Cardiac fibroblast (primary cell): Measurements from ENCODE around the gene DEPDC1.

ENCODE experiments used
- DNase-seq, 2 donors: peaks; one replicate each; pipeline versions ENCODE4 v3.0.0 to v3.0.0-alpha.2; 2010; ENCODE audit warnings: low read depth in 2 of 2
- H3K4me3 ChIP-seq, 2 donors: replicated peaks in 1 of 2; 1 replicate in 1 of 2; 2 replicates in 1 of 2; pipeline ENCODE4 v1.5.1; 2011; ENCODE audit warnings: low read depth in 2 of 2, low read length in 2 of 2, mild to moderate bottlenecking in 2 of 2, moderate library complexity in 1 of 2
- CTCF ChIP-seq: IDR thresholded peaks from one replicate; pipeline ENCODE4 v1.5.1; 2011; ENCODE audit warnings: low read depth, mild to moderate bottlenecking, low read length, inconsistent platforms

The DEPDC1 gene

GRCh38 chr1:68429233-68429808 is 67.6 kb downstream of the DEPDC1 start:
- no peak overlapping the region for H3K4me3 ChIP-seq
- TF ChIP-seq CTCF, result no peak
- DNase-seq, result no peak

GRCh38 chr1:68426594-68426993 is 70.3 kb downstream of the DEPDC1 start:
- DNase-seq, result no peak
- H3K4me3 ChIP-seq, result no peak overlapping the region
- TF ChIP-seq CTCF, result no peak
